ENCODE measurements around the gene RAB40C. TPM values are rescaled to one million over a fixed set of nuclear protein-coding genes. Genes with fewer than 3 reads are reported as not detected.

RAB40C gene
- total RNA-seq, 1 experiment from 2014 or later = 30.7 TPM

- Histone ChIP-seq H3K9me3 (ENCODE audit: control insufficient read depth, insufficient read depth, low read depth, low read length) (no peaks in the 10 kb centered on the region), H3K4me1 (ENCODE audit: control insufficient read depth, insufficient read depth, low read length) (peaks cover 15% of the 10 kb centered on the region), H3K27ac (ENCODE audit: low read length) (peak overlapping the region; percentile 87), H3K36me3 (ENCODE audit: control insufficient read depth, insufficient read depth, low read length) (no peaks in the 10 kb centered on the region), H3K4me3 (ENCODE audit: low read depth in 2 of 2, low read length in 2 of 2) (no peak overlapping the region; a peak in 1 of 4 replicates), H3K27me3 (ENCODE audit: control insufficient read depth, insufficient read depth, low read length) (no peaks in the 10 kb centered on the region)
- BruUV-seq (replicated peaks) = no TSS peak
- no peak for TF ChIP-seq SIN3A (IDR thresholded peaks at IDR 0.05; ENCODE audit: borderline replicate concordance, insufficient read depth, low read depth, low read length)
- TF ChIP-seq POLR2AphosphoS5 (IDR thresholded peaks at IDR 0.05; ENCODE audit: low read depth, low read length) = no peak
- TF ChIP-seq, protein P1, sequence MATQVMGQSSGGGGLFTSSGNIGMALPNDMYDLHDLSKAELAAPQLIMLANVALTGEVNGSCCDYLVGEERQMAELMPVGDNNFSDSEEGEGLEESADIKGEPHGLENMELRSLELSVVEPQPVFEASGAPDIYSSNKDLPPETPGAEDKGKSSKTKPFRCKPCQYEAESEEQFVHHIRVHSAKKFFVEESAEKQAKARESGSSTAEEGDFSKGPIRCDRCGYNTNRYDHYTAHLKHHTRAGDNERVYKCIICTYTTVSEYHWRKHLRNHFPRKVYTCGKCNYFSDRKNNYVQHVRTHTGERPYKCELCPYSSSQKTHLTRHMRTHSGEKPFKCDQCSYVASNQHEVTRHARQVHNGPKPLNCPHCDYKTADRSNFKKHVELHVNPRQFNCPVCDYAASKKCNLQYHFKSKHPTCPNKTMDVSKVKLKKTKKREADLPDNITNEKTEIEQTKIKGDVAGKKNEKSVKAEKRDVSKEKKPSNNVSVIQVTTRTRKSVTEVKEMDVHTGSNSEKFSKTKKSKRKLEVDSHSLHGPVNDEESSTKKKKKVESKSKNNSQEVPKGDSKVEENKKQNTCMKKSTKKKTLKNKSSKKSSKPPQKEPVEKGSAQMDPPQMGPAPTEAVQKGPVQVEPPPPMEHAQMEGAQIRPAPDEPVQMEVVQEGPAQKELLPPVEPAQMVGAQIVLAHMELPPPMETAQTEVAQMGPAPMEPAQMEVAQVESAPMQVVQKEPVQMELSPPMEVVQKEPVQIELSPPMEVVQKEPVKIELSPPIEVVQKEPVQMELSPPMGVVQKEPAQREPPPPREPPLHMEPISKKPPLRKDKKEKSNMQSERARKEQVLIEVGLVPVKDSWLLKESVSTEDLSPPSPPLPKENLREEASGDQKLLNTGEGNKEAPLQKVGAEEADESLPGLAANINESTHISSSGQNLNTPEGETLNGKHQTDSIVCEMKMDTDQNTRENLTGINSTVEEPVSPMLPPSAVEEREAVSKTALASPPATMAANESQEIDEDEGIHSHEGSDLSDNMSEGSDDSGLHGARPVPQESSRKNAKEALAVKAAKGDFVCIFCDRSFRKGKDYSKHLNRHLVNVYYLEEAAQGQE (IDR thresholded peaks at IDR 0.05; ENCODE audit: insufficient read depth in 1 of 2, low read depth in 2 of 2, low read length in 1 of 2) = no peak
- 0 out of 2 replicates have a peak, but pooled peaks have one; percentile 29 for TF ChIP-seq CTCF (IDR thresholded peaks at IDR 0.05)
- no peak for TF ChIP-seq TCF7L2 (IDR thresholded peaks at IDR 0.05; ENCODE audit: low read depth, low read length)
- in situ Hi-C loops (cut with HindIII; ENCODE audit: low pct_unique_long_range_greater_than_20kb, low sequenced_read_pairs) = no loop called here
- CTCF ChIA-PET = no interaction called here
- ATAC-seq (no peak), DNase-seq (ENCODE audit: low read depth, low spot score) (no peak)
- POLR2A ChIA-PET = interaction anchor here (1.3 kb wide), 1 partner anchor 10 kb away, joined by 4 read pairs; the partner anchor contains the start of gene WDR90
- intact Hi-C loops (cut with micrococcal nuclease; ENCODE audit: unreplicated experiment) = no loop called here
Observed at GRCh38 chr16:659618-660017, 69.8 kb downstream of the RAB40C start.

DNA sequence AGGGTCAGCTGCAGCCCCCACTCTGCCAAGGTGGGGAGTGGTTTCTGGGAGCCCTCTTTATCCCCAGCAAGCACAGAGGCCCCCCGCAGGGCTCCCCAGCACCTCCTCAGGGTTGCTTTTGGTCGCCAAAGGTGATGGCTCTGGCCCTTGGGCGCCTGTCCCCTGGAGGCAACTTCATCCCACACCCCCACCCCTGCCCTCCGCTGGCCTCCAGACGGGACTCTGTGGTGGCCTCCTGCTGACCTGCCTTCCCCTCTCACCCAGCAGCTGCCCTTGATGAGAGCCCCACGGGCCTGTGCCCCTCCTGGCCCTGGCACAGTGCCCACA lies 70.2 kb downstream of the RAB40C start:
- ATAC-seq (peak; percentile 52), DNase-seq (ENCODE audit: low read depth, low spot score) (no peak)
- POLR2A ChIA-PET = interaction anchor here (1.3 kb wide), 1 partner anchor 11 kb away, joined by 4 read pairs; the partner anchor contains the start of gene WDR90
- Histone ChIP-seq H3K27ac (ENCODE audit: low read length) (peak overlapping the region; percentile 87), H3K4me1 (ENCODE audit: control insufficient read depth, insufficient read depth, low read length) (peaks cover 15% of the 10 kb centered on the region), H3K36me3 (ENCODE audit: control insufficient read depth, insufficient read depth, low read length) (no peaks in the 10 kb centered on the region), H3K9me3 (ENCODE audit: control insufficient read depth, insufficient read depth, low read depth, low read length) (no peaks in the 10 kb centered on the region), H3K4me3 (ENCODE audit: low read depth in 2 of 2, low read length in 2 of 2) (peak overlapping the region; percentile 22 to 45), H3K27me3 (ENCODE audit: control insufficient read depth, insufficient read depth, low read length) (no peaks in the 10 kb centered on the region)
- BruUV-seq (replicated peaks) = TSS peak; percentile 79
- intact Hi-C loops (cut with micrococcal nuclease; ENCODE audit: unreplicated experiment) (no loop called here), in situ Hi-C loops (cut with HindIII; ENCODE audit: low pct_unique_long_range_greater_than_20kb, low sequenced_read_pairs) (no loop called here)
- TF ChIP-seq SIN3A (IDR thresholded peaks at IDR 0.05; ENCODE audit: borderline replicate concordance, insufficient read depth, low read depth, low read length) (no peak), TCF7L2 (IDR thresholded peaks at IDR 0.05; ENCODE audit: low read depth, low read length) (no peak), CTCF (IDR thresholded peaks at IDR 0.05) (no peak), POLR2AphosphoS5 (IDR thresholded peaks at IDR 0.05; ENCODE audit: low read depth, low read length) (no peak)
- TF ChIP-seq, protein P1 (IDR thresholded peaks at IDR 0.05; ENCODE audit: insufficient read depth in 1 of 2, low read depth in 2 of 2, low read length in 1 of 2) = no peak
- CTCF ChIA-PET = no interaction called here
